ENCODE results near the gene ZBTB4.

ZBTB4 gene

DNA sequence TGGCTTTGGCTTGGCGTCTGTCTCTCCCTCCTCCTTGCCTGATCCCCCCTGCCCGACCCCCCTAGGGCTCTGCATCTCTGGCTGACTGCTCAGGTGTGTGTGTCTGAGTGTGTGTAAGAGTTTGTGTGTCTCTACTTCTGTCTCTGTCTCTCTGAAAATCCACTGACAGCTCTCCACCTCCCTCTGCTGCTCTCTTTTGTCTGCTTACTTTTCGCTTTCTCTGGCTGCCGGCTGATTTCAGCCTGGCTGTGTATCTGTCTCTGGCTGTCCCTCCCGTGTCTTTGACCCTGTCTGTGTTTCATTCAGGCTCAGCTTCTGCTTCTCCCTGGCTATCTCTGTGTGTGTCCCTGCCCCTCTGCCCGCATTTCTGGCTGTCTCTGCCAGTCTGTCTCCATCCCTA is 63.1 kb downstream of the ZBTB4 start:
- DNase-seq = no peak

DNA sequence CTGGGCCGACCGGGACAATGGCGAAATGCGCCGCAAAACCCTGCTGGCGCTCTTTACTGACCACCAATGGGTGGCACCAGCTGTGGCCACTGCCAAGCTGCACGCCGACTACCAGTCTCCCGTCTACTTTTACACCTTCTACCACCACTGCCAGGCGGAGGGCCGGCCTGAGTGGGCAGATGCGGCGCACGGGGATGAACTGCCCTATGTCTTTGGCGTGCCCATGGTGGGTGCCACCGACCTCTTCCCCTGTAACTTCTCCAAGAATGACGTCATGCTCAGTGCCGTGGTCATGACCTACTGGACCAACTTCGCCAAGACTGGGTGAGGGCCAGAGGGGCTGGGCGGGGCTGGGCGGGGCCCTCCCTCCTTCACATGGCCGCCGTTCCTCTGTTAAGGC is 63.6 kb downstream of the ZBTB4 start:
- no peak for DNase-seq

DNA sequence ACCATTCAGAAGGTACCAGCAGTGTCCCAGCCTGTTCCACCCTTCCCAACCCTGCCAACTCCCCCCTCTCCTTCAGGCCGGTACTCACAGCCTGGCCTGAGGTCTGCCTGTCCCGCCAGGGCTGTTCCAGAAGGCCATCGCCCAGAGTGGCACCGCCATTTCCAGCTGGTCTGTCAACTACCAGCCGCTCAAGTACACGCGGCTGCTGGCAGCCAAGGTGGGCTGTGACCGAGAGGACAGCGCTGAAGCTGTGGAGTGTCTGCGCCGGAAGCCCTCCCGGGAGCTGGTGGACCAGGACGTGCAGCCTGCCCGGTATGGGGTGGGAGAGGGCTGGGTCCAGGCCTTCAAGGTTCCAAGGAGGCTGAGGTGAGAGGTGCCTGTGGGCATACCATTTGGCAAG is 64.6 kb downstream of the ZBTB4 start:
- DNase-seq = no peak

DNA sequence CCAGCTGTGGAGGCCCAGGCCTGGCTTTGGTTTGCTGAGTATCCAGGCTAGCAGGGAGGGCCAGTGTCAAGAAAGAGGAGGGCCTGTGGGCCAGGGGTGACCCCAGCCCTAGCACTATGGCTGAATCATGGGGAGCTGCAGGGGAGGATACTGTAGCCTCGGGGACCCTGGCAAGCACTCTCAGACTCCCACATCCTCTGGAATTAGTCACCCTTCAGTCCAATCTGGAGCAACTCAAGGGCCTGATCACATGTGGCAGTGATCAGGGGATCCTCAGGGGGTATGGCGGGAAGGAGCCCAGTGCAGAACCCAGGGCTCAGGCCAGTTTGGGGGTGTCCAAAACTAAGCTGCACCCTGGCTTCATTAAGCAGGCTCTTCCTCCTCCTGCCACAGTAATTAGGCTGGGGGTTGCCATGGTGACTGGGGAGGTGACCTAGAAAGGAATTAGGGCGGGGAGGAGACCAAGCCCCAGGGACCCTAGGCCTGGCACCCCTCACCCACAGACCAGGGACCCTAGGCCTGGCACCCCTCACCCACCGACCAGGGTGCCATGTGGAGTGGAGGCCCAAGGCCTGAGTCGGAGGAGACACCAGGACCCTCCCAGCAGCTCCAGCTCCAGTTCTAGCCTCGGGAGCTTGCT is 66.0 kb downstream of the ZBTB4 start:
- DNase-seq = peak; percentile 5

DNA sequence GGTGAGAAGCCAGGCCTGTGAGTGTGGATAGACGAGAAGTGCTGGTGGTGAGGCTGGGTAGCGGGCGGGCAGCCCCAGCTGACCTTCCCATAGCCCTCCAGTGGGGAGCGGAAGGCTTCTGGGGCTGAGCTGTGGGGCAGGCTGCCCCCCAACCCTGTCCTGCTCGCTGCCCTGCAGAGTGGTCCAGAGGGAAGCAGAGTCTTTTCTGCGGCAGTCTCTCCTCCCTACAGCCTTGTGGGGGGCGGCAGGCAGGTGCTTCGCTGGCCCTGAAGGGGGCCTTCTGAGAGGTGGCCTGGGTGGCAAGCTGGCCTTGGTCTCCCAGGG is 68.0 kb downstream of the ZBTB4 start:
- DNase-seq = no peak

DNA sequence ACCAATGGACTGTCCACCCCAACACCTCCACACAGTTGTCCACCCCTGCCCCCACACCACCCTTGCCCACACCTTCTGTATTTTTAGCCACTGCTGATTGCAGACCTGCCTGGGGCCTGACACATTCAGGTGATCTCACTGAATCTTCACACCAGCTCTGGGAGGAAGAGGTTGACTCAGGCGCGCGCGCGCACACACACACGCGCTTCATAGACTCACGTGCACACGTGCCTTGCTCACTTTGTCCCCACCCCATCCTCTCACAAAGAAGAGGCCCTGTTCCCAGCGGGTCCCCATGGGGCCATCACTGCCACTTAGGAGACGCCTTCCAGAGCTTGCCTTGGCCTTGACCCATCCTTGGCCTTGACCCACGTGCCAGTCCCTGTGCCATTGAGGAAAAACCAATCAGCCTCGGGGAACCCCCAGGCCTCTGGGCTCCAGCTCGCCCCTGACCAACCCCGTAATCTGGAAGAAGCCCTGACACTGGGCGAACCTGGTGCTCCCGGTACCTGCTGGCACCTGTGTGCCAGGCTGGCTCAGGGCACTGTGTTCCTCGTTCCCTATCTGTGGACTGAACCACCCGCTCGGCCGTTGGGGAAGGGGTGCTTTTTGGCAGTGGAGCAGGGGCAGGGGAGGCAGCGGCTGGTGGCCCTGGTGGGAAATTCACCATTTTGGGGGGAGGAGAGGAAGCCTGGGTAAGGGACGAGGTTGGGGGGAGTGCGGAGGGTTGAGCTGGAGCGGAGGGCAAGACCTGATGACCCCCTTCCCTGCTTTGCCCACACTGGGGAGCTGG is 68.6 kb downstream of the ZBTB4 start:
- no peak for DNase-seq

DNA sequence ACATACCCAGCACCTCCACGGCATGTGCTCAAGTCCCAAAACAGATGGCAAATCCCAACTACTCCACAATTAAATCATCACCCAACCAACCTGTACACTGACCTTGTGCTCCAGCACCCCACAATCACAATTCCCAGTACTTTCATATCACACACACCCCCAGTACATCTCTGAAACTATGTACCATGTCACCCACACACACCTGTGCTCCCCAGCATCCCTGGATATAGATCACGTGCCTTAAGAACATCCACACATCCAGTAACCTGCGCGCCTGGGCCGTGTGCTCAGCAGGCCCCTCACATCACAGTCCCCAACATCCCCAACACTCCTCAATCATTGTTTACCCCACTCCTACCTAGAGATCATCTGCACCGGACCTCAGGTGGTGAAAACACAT is 69.7 kb downstream of the ZBTB4 start:
- DNase-seq = no peak

All from NCI-H69 (cell line).